Uterus (tissue), 2 donors: ENCODE results near the gene ARV1.

Experiments
- POLR2A ChIP-seq, 2 donors: fragments of 450-650 bp; IDR thresholded peaks; one replicate each; pipeline ENCODE4 v1.6.1; 2016; ENCODE audit warnings: antibody characterized with exemption in 2 of 2, mild to moderate bottlenecking in 1 of 2, moderate library complexity in 1 of 2
- TF ChIP-seq, protein P1 (sequence below), 4 experiments: fragments of 200-600 bp in 2 of 4; fragments of 450-650 bp in 2 of 4; sonication (generic) in 2 of 4; IDR thresholded peaks; one replicate each; pipeline ENCODE4 v1.5.1; 2016 to 2019; ENCODE audit warnings: antibody characterized with exemption in 4 of 4, mild to moderate bottlenecking in 2 of 4, moderate library complexity in 1 of 4

- TF ChIP-seq, protein P1, sequence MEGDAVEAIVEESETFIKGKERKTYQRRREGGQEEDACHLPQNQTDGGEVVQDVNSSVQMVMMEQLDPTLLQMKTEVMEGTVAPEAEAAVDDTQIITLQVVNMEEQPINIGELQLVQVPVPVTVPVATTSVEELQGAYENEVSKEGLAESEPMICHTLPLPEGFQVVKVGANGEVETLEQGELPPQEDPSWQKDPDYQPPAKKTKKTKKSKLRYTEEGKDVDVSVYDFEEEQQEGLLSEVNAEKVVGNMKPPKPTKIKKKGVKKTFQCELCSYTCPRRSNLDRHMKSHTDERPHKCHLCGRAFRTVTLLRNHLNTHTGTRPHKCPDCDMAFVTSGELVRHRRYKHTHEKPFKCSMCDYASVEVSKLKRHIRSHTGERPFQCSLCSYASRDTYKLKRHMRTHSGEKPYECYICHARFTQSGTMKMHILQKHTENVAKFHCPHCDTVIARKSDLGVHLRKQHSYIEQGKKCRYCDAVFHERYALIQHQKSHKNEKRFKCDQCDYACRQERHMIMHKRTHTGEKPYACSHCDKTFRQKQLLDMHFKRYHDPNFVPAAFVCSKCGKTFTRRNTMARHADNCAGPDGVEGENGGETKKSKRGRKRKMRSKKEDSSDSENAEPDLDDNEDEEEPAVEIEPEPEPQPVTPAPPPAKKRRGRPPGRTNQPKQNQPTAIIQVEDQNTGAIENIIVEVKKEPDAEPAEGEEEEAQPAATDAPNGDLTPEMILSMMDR (IDR thresholded peaks at IDR 0.05), result no peak
- no peak for TF ChIP-seq POLR2A (IDR thresholded peaks at IDR 0.05)
These were observed 42.7 kb downstream of the ARV1 start for GRCh38 chr1:231021540-231022031.
